Measurements from ENCODE around the gene HDAC6.
"Not testable (repeated sequence)": the region's sequence is repeated elsewhere in the genome, so short reads cannot be mapped to it uniquely, and the experiment has no call there.

HDAC6 gene

GRCh38 chrX:48823053-48823452, 21.2 kb downstream of the HDAC6 start:
- in situ Hi-C loops (cut with MboI; ENCODE audit: low sequenced_read_pairs): no loop called here

GRCh38 chrX:48824066-48824465, 22.2 kb downstream of the HDAC6 start:
- in situ Hi-C loops (cut with MboI; ENCODE audit: low sequenced_read_pairs): no loop called here

DNA sequence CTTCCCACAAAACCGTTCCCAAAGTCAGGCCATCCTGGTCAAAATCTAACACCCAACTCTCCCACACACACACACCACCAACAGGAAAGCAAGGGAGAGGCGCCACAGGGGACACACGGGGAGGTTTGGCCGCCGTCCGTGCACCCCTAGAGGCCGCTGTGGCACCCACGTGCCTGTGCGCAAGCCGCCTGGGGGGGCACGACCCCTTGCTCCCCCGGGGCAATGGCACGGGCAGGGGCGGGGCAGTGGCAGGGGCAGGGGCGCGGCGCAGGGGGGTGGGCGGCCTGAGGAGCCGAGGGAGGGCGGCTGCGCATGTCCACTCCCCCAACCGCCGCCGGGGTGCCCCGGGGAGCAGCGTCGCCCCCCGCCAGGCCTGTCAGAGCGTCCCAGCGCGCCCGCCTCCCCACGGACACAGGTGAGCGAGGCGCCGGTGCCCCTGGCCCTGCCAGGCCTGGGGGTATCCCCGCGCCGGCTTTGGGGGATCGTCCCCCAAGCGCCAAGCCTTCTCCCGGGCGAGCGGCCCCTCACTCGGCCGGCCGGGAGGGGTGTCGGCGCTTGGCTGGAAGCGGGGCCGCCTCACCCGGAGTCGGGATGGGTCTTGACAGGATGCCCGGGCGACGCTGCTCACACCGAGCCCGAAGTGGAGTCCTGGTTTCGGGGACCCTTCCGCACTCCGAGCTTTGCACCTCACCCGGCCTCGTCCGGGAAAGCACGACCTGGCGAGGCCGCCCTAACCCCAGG, 24.4 kb downstream of the HDAC6 start, which contains the start of gene ERAS:
ERAS (plus strand) TSS at position 379 of the 741 bp plus-strand sequence. CDS start 2,611 bp downstream, outside the sequence.
- in situ Hi-C loops (cut with MboI; ENCODE audit: low sequenced_read_pairs): no loop called here

- in situ Hi-C loops (cut with MboI; ENCODE audit: low sequenced_read_pairs): no loop called here
Measured at GRCh38 chrX:48826876-48827653, 25.2 kb downstream of the HDAC6 start.

GRCh38 chrX:48827654-48827968, 25.7 kb downstream of the HDAC6 start:
- in situ Hi-C loops (cut with MboI; ENCODE audit: low sequenced_read_pairs): no loop called here

GRCh38 chrX:48829016-48829735, 27.3 kb downstream of the HDAC6 start:
- in situ Hi-C loops (cut with MboI; ENCODE audit: low sequenced_read_pairs): no loop called here

DNA sequence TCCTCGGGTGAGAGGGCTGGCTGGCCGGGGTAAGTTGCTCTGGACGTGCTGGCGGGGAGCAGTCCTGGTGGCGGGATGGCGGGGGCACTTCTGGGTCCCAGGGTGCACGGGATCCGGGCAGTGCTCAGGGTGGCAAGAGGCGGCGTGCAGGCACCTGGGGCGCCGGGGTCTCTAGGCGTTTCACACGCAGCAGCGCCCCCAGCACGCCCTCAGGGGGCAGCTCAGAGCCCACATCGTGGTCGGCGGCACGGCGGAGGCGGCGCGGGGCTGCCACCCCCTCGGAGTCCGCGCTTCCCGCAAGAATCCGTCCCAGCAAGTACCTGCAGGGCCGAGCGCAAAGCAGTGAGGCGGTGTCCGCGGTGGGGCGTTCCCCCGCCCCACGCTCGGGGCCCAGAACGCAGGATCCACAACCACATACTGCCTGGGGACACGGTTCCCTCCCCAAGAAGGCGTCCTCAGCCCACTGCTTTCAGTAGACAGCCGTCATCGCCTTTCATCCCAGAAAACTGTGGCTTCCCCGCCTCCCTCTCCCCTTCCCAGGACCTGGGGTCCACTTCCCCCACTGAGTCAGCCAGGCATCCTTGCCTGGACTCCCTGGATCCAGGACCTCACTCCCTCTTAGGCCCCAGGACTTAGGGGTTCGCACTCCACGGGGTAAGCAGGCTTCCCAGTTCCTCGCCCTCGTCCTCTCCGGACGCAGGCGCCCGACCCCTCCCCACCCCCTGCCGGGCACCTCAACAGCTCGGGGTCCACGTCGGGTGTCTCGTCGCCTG, 29.5 kb downstream of the HDAC6 start:
- in situ Hi-C loops (cut with MboI; ENCODE audit: low sequenced_read_pairs): no loop called here

DNA sequence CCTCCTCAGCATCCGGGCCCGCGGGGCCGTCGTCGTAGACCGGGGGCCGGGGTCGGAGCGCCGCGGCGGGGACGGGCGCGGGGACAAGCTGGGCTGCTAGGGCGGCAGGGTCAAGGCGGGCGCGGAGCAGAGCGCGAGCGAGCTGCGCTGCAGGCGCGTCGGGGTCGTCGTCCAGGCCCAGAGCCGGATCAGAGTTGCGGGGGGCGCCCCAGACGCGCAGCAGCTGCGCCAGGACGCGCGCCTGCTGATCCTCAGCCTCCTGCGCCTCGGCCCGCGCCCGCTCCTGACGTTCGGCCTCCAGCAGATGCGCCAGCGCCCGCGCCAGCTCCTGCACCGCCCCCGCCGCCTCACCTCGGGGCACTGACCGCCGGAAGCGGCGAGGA, 30.0 kb downstream of the HDAC6 start:
- in situ Hi-C loops (cut with MboI; ENCODE audit: low sequenced_read_pairs): no loop called here

GRCh38 chrX:48833542-48834138, 31.8 kb downstream of the HDAC6 start:
- in situ Hi-C loops (cut with MboI; ENCODE audit: low sequenced_read_pairs): no loop called here

GRCh38 chrX:48834383-48834709, 32.5 kb downstream of the HDAC6 start:
- in situ Hi-C loops (cut with MboI; ENCODE audit: low sequenced_read_pairs): no loop called here

- in situ Hi-C loops (cut with MboI; ENCODE audit: low sequenced_read_pairs): no loop called here
Measured at GRCh38 chrX:48835524-48836329, 33.9 kb downstream of the HDAC6 start, which contains the start of gene PCSK1N. Gene PCSK1N (minus strand): TSS chrX:48835610. CDS start chrX:48835532, 78 bp downstream.

GRCh38 chrX:48839686-48840085, 37.8 kb downstream of the HDAC6 start:
- in situ Hi-C loops (cut with MboI; ENCODE audit: low sequenced_read_pairs): no loop called here

- in situ Hi-C loops (cut with MboI; ENCODE audit: low sequenced_read_pairs): no loop called here
Measured at GRCh38 chrX:48848847-48849246, 47.0 kb downstream of the HDAC6 start.

DNA sequence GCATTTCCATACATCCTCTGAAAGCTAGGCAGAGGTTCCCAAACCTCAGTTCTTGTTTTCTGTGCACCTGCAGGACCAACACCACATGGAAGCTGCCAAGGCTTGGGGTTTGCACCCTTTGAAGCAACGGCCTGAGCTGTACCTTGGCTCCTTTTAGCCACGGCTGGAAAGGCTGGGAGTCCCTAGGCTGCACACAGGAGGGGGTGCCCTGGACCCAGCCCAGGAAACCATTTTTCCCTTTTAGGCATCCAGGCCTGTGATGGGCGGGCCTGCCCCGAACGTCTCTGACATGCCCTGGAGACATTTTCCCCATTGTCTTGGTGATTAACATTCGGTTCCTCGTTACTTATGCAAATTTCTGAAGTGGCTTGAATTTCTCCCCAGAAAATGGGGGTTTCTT, 51.0 kb downstream of the HDAC6 start:
- in situ Hi-C loops (cut with MboI; ENCODE audit: low sequenced_read_pairs): no loop called here

GRCh38 chrX:48853494-48853893, 51.6 kb downstream of the HDAC6 start:
- in situ Hi-C loops (cut with MboI; ENCODE audit: low sequenced_read_pairs): not testable (repeated sequence)

GRCh38 chrX:48854121-48854804, 52.4 kb downstream of the HDAC6 start:
- in situ Hi-C loops (cut with MboI; ENCODE audit: low sequenced_read_pairs): not testable (repeated sequence)

DNA sequence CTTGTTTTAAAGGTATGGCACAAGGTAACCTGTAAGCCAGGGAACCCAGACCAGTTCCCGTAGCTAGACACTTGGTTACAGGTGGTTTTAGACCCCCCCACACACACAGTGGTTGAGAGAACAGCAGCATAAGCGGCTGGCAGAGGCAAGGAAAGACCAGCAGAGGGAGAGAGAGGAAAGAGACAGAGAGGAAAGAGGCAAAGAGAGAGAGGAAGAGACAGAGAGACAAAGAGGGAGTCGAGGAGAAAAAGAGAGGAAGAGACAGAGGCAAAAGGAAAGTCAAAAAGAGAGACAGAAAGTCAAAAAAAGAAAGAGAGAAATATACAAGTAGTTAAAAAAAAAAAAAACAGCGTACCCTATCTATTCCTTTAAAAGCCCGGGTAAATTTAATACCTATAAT, 53.0 kb downstream of the HDAC6 start:
- in situ Hi-C loops (cut with MboI; ENCODE audit: low sequenced_read_pairs): no loop called here

- in situ Hi-C loops (cut with MboI; ENCODE audit: low sequenced_read_pairs): no loop called here
Measured at GRCh38 chrX:48864210-48864609, 62.3 kb downstream of the HDAC6 start.

- in situ Hi-C loops (cut with MboI; ENCODE audit: low sequenced_read_pairs): not testable (repeated sequence)
Measured at GRCh38 chrX:48872017-48872416, 70.2 kb downstream of the HDAC6 start.
